ENCODE data around the gene SBF1.

DNA sequence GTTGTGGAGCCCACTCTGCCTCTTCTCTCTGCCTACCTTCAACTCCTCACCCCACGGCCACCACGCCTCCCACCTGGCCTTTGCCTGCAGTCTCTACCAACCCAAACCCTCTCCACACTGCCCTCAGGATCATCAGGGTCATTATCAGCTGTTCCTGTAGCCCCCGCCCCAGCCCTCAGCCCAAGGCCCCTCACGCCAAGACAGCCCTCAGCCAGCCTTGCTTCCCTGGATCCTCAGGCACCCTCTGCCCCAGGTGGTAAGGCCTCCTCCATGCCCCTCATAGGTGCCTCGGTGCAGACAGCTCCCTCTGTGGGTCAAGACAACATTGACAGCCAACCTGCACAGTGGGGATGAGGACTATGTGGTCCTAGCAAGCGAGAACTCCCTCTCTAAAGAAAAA, 1.7 kb downstream of the SBF1 start:
- TF ChIP-seq, protein P1, sequence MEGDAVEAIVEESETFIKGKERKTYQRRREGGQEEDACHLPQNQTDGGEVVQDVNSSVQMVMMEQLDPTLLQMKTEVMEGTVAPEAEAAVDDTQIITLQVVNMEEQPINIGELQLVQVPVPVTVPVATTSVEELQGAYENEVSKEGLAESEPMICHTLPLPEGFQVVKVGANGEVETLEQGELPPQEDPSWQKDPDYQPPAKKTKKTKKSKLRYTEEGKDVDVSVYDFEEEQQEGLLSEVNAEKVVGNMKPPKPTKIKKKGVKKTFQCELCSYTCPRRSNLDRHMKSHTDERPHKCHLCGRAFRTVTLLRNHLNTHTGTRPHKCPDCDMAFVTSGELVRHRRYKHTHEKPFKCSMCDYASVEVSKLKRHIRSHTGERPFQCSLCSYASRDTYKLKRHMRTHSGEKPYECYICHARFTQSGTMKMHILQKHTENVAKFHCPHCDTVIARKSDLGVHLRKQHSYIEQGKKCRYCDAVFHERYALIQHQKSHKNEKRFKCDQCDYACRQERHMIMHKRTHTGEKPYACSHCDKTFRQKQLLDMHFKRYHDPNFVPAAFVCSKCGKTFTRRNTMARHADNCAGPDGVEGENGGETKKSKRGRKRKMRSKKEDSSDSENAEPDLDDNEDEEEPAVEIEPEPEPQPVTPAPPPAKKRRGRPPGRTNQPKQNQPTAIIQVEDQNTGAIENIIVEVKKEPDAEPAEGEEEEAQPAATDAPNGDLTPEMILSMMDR (optimal IDR thresholded peaks at IDR 0.05 in 1 of 3, IDR thresholded peaks at IDR 0.05 in 1 of 3, conservative IDR thresholded peaks at IDR 0.05 in 1 of 3; ENCODE audit: extremely low read depth in 1 of 3, insufficient read depth in 2 of 3, low read length in 3 of 3), result peak; percentile 37 to 79 (median 66)
- TF ChIP-seq EZH2 (IDR thresholded peaks at IDR 0.05; ENCODE audit: low read length), result no peak

Data from keratinocyte (primary cell).